Fibroblast of lung (primary cell): Measurements from ENCODE around the gene RAB5IF. TPM values are rescaled to one million over a fixed set of nuclear protein-coding genes. Genes with fewer than 3 reads are reported as not detected.
"Not testable (repeated sequence)": the region's sequence is repeated elsewhere in the genome, so short reads cannot be mapped to it uniquely, and the experiment has no call there.

Experiments used
- DNase-seq, 2 donors: peaks; one replicate each; pipeline versions ENCODE4 v3.0.0 to v3.0.0-alpha.2; 2010; ENCODE audit warnings: low read depth in 2 of 2
- H2AFZ ChIP-seq: 2 replicates; pipeline ENCODE4 v1.5.1; 2012; ENCODE audit warnings: low read length, control low read depth, inconsistent platforms
- H3K27ac ChIP-seq: 2 replicates; pipeline ENCODE4 v1.5.1; 2011; ENCODE audit warnings: low read length, control low read depth; ENCODE audit not compliant: insufficient read depth
- H3K27me3 ChIP-seq: 2 replicates; pipeline ENCODE4 v1.5.1; 2011; ENCODE audit warnings: mild to moderate bottlenecking, low read length; ENCODE audit not compliant: control insufficient read depth, insufficient read depth
- H3K36me3 ChIP-seq: 2 replicates; pipeline ENCODE4 v1.5.1; 2011; ENCODE audit warnings: low read length; ENCODE audit not compliant: control insufficient read depth, insufficient read depth
- H3K4me1 ChIP-seq: 2 replicates; pipeline ENCODE4 v1.5.1; 2011; ENCODE audit warnings: low read length; ENCODE audit not compliant: control insufficient read depth, insufficient read depth; ENCODE audit errors: extremely low read depth
- H3K4me2 ChIP-seq: 2 replicates; pipeline ENCODE4 v1.5.1; 2011; ENCODE audit warnings: low read length, control low read depth; ENCODE audit not compliant: insufficient read depth; ENCODE audit errors: extremely low read depth
- H3K4me3 ChIP-seq, 4 experiments: fragments of 200-600 bp in 1 of 4; sonication (generic) in 1 of 4; replicated peaks in 1 of 4; 2 replicates each; pipeline ENCODE4 v1.5.1; 2011 to 2016; ENCODE audit warnings: low read length in 4 of 4, low read depth in 3 of 4, mild to moderate bottlenecking in 3 of 4, control low read depth in 2 of 4, inconsistent platforms in 1 of 4, mixed read lengths in 1 of 4; ENCODE audit not compliant: insufficient read depth in 1 of 4; ENCODE audit errors: control extremely low read depth in 1 of 4
- H3K79me2 ChIP-seq: 2 replicates; pipeline ENCODE4 v1.5.1; 2012; ENCODE audit warnings: mild to moderate bottlenecking, low read length, inconsistent platforms; ENCODE audit not compliant: control insufficient read depth, insufficient read depth
- H3K9ac ChIP-seq: 2 replicates; pipeline ENCODE4 v1.5.1; 2011; ENCODE audit warnings: mild to moderate bottlenecking, low read length, control low read depth; ENCODE audit not compliant: insufficient read depth
- H3K9me3 ChIP-seq: 2 replicates; pipeline ENCODE4 v1.5.1; 2012; ENCODE audit warnings: low read depth, low read length; ENCODE audit not compliant: control insufficient read depth, insufficient read depth
- H4K20me1 ChIP-seq: 2 replicates; pipeline ENCODE4 v1.5.1; 2011; ENCODE audit warnings: low read length; ENCODE audit not compliant: control insufficient read depth, insufficient read depth; ENCODE audit errors: extremely low read depth
- EZH2 ChIP-seq: IDR thresholded peaks from 2 replicates; pipeline ENCODE4 v1.5.1; 2012; ENCODE audit warnings: low read length, control low read depth, mild to moderate bottlenecking; ENCODE audit errors: missing control alignments
- polyA plus RNA-seq, 2 donors: library from polyadenylated mRNA; depleted of rRNA in 1 of 2; stranded (reverse) in 1 of 2; unstranded in 1 of 2; fragments of >200 nt; gene quantifications; 2 replicates each; pipeline ENCODE4 v1.2.1, GENCODE V29; 2011 to 2012; ENCODE audit warnings: missing spikeins in 1 of 2
- total RNA-seq: library from RNA; depleted of rRNA; stranded (reverse); fragments of >200 nt; gene quantifications from 2 replicates; pipeline ENCODE4 v1.2.1, GENCODE V29; 2014
- TF ChIP-seq, protein P1 (sequence below), 2 donors: IDR thresholded peaks in 1 of 2; conservative IDR thresholded peaks in 1 of 2; 1 replicate in 1 of 2; 2 replicates in 1 of 2; pipeline ENCODE4 v1.5.1; 2011 to 2012; ENCODE audit warnings: low read length in 2 of 2, control low read depth in 1 of 2, inconsistent platforms in 1 of 2, low read depth in 1 of 2, mild to moderate bottlenecking in 1 of 2

RAB5IF gene
- total and polyA plus RNA-seq, 2 donors (not counting 1 experiment from before 2014, with no cell fraction given): 58.0 to 104 TPM

DNA sequence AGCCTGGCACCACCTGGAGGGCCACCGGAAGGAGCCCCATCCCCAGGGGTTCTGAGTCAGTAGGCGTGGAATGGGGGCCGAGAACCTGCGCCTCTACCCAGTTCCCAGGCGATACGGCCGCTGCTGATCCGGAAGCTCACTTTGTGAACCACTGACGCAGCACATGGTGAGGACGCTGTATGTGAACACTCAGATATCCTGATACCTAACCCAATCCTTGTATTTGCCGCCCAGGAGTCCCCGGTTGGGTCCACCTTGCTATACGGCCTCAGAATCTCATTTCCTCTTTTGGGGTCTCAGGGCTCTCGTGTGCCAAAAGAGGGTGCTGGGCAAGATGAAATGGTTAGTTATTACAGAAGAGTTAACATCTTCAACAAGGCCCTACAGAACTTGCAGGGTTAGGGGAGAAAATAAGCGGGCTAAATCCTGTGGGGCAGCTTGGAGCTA lies 604 bp upstream of the RAB5IF start:
- H3K9ac ChIP-seq: peak overlapping the region; percentile 20
- H3K4me3 ChIP-seq: peak overlapping the region; percentile 21 to 46 (median 31)
- H4K20me1 ChIP-seq: no peaks in the 10 kb centered on the region
- peak overlapping the region; percentile 77 for H3K4me2 ChIP-seq
- H3K27me3 ChIP-seq: no peaks in the 10 kb centered on the region
- peak overlapping the region; percentile 89 for H3K27ac ChIP-seq
- peak overlapping the region; percentile 89 for H2AFZ ChIP-seq
- TF ChIP-seq EZH2: no peak
- TF ChIP-seq, protein P1, sequence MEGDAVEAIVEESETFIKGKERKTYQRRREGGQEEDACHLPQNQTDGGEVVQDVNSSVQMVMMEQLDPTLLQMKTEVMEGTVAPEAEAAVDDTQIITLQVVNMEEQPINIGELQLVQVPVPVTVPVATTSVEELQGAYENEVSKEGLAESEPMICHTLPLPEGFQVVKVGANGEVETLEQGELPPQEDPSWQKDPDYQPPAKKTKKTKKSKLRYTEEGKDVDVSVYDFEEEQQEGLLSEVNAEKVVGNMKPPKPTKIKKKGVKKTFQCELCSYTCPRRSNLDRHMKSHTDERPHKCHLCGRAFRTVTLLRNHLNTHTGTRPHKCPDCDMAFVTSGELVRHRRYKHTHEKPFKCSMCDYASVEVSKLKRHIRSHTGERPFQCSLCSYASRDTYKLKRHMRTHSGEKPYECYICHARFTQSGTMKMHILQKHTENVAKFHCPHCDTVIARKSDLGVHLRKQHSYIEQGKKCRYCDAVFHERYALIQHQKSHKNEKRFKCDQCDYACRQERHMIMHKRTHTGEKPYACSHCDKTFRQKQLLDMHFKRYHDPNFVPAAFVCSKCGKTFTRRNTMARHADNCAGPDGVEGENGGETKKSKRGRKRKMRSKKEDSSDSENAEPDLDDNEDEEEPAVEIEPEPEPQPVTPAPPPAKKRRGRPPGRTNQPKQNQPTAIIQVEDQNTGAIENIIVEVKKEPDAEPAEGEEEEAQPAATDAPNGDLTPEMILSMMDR (conservative IDR thresholded peaks at IDR 0.05 in 1 of 2, IDR thresholded peaks at IDR 0.05 in 1 of 2; ENCODE audit: low read depth in 1 of 2, low read length in 2 of 2): no peak
- H3K36me3 ChIP-seq: peaks cover 5% of the 10 kb centered on the region
- DNase-seq: no peak
- H3K4me1 ChIP-seq: no peaks in the 10 kb centered on the region
- H3K79me2 ChIP-seq: peaks cover 26% of the 10 kb centered on the region
- no peaks in the 10 kb centered on the region for H3K9me3 ChIP-seq

DNA sequence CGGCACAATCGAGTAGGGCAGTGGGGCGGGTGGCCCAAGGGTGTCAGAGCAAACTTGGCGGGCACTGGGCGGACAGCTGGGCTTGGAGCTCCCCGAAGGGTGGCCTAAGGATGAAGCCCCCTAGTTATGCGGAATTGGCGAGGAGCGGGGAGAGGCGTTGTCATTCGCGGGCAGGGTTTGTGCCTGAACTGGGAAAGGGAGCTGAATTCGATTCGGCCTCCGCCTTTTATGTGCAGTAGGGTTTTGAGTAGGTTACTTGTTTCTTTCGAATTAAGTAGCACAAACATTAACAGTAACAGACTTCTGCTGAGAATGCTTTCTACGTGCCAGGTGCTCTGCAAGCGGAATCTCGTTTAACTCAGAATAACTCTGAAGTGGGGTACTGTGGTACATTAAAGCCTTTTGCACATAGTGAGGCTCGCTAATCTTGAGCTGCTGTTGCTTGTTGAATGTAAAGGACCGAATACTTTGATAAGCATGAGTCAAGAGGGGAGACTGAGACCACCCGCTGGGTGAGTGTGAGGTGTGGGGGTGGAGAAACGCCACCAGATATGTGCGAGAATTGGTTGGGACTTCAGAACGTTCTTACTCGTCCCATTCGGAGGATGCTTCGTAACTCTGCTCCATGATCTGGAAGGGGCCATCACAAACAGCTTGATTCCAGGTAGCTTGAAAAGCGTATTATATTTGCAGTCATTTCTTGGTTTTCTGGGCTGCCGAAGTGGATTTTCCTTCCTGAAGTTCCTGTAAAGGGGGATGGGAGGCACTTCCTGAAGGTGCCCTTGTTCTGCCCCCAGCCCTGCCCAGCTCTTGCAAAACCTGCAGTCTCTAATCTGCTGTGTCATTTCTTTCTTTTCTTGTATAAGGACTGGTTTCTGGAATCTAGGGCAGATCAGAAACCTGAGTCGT lies 833 bp downstream of the RAB5IF start:
- Histone ChIP-seq H3K79me2 (peaks cover 26% of the 10 kb centered on the region), H3K27ac (peak overlapping the region; percentile 89), H3K4me3 (peak overlapping the region; percentile 90 to 97 (median 95)), H3K36me3 (peaks cover 5% of the 10 kb centered on the region), H4K20me1 (no peaks in the 10 kb centered on the region), H3K27me3 (no peaks in the 10 kb centered on the region), H2AFZ (peak overlapping the region; percentile 60), H3K4me1 (no peaks in the 10 kb centered on the region), H3K9ac (peak overlapping the region; percentile 89), H3K9me3 (no peaks in the 10 kb centered on the region), H3K4me2 (peak overlapping the region; percentile 94)
- peak; percentile 21 to 39 for DNase-seq
- TF ChIP-seq, protein P1 (conservative IDR thresholded peaks at IDR 0.05 in 1 of 2, IDR thresholded peaks at IDR 0.05 in 1 of 2; ENCODE audit: low read depth in 1 of 2, low read length in 2 of 2): no peak
- no peak for TF ChIP-seq EZH2

DNA sequence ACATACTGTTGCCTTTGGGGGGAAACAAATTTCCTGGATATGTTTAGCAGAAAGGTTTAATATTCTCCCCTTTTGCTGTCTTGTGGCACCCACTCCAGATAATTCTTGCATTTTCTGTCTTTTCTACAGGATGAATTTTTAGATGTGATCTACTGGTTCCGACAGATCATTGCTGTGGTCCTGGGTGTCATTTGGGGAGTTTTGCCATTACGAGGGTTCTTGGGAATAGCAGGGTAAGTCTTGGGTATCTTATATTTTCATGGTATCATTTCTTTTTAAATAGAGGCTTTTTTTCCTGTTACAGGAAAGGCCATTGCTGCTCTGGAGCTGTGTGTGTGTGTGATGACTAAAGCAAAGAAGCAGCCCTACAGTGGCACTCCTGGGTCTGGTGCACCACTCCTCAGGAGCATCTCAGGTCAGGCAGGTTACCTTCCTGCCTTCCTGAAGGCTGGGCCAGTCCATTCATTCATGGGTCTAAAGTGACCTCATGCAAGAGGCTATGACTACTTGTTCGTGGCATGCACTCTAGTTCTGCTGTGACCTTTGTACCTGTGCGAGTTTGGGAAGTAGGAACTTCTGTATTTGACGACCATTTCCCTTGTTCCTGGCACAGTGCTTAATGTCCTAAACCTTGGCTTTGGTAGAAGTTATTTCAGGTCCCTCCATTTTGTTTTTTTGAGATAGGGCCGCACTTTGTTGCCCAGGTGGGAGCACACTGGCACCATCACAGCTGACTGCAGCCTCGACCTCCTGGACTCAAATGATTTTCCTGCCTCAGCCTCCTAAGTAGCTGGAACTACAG lies 2.2 kb downstream of the RAB5IF start:
- no peak for DNase-seq
- peaks cover 9% of the 10 kb centered on the region for H3K36me3 ChIP-seq
- H2AFZ ChIP-seq: no peak overlapping the region
- no peaks in the 10 kb centered on the region for H3K27me3 ChIP-seq
- H3K4me2 ChIP-seq: no peak overlapping the region
- no peak overlapping the region for H3K27ac ChIP-seq
- peaks cover 26% of the 10 kb centered on the region for H3K79me2 ChIP-seq
- H3K4me1 ChIP-seq: no peaks in the 10 kb centered on the region
- no peak overlapping the region for H3K9ac ChIP-seq
- H3K4me3 ChIP-seq: peak overlapping the region in 1 of 4 experiments; percentile 90
- H4K20me1 ChIP-seq: no peaks in the 10 kb centered on the region
- TF ChIP-seq, protein P1 (conservative IDR thresholded peaks at IDR 0.05 in 1 of 2, IDR thresholded peaks at IDR 0.05 in 1 of 2; ENCODE audit: low read depth in 1 of 2, low read length in 2 of 2): no peak
- no peak for TF ChIP-seq EZH2
- H3K9me3 ChIP-seq: no peaks in the 10 kb centered on the region

DNA sequence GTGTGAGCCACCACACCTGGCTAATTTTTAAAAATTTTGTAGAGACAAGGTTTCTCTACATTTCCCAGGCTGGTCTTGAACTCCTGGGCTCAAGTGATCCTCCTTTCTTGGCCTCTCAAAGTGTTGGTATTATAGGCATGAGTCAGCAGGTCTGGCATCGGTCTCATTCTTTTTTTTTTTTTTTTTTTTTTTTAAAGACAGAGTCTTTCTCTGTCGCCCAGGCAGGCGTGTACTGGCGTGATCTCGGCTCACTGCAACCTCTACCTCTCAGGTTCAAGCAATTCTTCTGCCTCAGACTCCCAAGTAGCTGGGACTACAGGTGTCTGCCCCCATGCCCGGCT lies 2.8 kb downstream of the RAB5IF start:
- H4K20me1 ChIP-seq, H2AFZ ChIP-seq, H3K4me3 ChIP-seq, DNase-seq, H3K4me1 ChIP-seq, H3K4me2 ChIP-seq, H3K27ac ChIP-seq, H3K9ac ChIP-seq, H3K9me3 ChIP-seq, H3K27me3 ChIP-seq: not testable (repeated sequence)
- peaks cover 11% of the 10 kb centered on the region for H3K36me3 ChIP-seq
- H3K79me2 ChIP-seq: peaks cover 26% of the 10 kb centered on the region
